ENCODE measurements around the gene SKAP1. TPM values are rescaled to one million over a fixed set of nuclear protein-coding genes. Genes with fewer than 3 reads are reported as not detected.
"Not testable (repeated sequence)": the region's sequence is repeated elsewhere in the genome, so short reads cannot be mapped to it uniquely, and the experiment has no call there.

Gene SKAP1
- total RNA-seq, 1 donor from 2014 or later = 51.9 TPM

DNA sequence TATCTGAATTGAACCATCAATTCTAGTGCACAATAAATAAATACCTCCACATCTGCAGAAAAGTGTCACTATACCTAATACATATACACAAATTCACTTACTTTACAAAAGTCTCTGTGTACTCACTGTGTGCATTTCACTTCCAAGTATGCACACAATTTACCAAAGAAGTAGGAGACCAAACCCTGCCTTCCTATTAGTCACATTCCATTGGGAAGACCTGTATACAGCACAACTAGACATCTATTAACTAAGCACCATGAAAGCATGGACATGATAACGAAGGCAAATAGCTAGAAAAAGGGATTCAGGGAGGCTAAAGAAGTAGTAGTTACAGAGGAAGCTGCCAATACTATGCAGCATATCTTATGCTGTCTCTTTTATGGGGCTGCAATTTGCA, 183.0 kb downstream of the SKAP1 start:
- intact Hi-C loops (cut with micrococcal nuclease) = no loop called here
- Mint-ChIP-seq H3K4me3 (no peak overlapping the region), H3K4me1 (ENCODE audit: low read depth) (peaks cover 22% of the 10 kb centered on the region), H3K9me3 (no peaks in the 10 kb centered on the region), H3K36me3 (ENCODE audit: low read depth) (peaks cover 2% of the 10 kb centered on the region), H3K27me3 (ENCODE audit: insufficient read depth) (no peaks in the 10 kb centered on the region), H3K27ac (no peak overlapping the region)
- no peak for DNase-seq (ENCODE audit: low spot score)

DNA sequence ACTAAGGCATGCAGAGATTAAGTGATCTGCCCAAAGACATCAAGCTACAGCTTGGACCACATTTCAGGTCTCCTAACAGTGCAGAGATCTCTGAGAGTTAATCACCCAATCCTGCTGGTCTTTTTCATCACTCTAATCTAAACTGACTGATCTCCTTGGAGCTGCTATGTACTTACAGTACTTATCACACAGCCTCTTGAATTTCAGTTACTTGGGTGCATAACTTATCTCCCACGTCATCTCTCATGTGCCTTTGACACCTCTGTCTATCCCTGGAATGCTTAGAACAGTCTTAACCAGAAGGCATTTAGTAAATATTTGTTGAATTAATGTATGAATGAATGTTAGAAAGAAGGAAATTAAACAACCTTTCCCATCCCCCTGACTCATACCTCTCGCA, 183.4 kb downstream of the SKAP1 start:
- Mint-ChIP-seq H3K27me3 (ENCODE audit: insufficient read depth) (no peaks in the 10 kb centered on the region), H3K4me1 (ENCODE audit: low read depth) (peaks cover 25% of the 10 kb centered on the region), H3K4me3 (no peak overlapping the region), H3K27ac (no peak overlapping the region), H3K9me3 (no peaks in the 10 kb centered on the region), H3K36me3 (ENCODE audit: low read depth) (peaks cover 2% of the 10 kb centered on the region)
- intact Hi-C loops (cut with micrococcal nuclease) = no loop called here
- no peak for DNase-seq (ENCODE audit: low spot score)

DNA sequence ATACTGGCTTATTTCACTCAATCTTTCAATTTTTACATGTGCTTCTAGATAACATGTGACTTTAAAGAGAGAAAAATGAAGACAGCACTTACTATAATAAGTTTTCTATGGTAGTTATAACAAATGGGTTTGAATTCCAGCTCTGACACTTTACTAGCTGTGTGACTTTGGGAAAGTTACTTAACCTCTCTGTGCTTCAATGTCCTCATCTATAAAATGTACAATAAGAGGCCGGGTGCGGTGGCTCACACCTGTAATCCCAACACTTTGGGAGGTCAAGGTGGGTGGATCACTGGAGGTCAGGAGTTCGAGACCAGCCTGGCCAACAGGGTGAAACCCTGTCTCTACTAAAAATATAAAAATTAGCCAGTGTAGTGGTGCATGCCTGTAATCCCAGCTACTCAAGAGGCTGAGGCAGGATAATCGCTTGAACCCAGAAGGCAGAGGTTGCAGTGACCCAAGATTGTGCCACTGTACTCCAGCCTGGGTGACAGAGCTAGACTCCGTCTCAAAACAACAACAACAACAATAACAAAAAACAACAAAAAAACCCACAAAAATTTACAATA, 184.5 kb downstream of the SKAP1 start:
- peaks cover 36% of the 10 kb centered on the region for H3K4me1 Mint-ChIP-seq (ENCODE audit: low read depth)
- H3K36me3 Mint-ChIP-seq (ENCODE audit: low read depth); H3K27ac Mint-ChIP-seq; H3K4me3 Mint-ChIP-seq; H3K27me3 Mint-ChIP-seq (ENCODE audit: insufficient read depth); DNase-seq (ENCODE audit: low spot score); intact Hi-C loops (cut with micrococcal nuclease); H3K9me3 Mint-ChIP-seq: not testable (repeated sequence)

DNA sequence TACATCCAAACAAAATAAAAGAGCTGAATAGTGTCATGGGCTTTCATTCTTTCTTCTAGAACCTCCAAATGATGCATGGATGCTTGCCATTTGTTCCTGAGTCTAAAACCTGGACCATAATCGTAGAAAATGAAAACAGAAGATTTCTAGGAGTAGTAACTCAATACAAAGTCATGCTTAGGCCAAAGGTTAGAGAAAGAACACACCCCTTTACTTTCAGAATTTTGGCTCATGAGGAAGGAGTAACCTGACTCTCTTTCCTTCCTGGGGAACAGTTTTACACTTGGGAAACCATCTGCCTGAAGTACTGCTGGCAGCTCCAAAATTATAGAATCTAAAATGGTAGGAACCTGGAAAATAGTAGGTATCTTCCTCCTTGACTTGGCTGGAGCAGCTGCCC, 185.2 kb downstream of the SKAP1 start:
- intact Hi-C loops (cut with micrococcal nuclease) = no loop called here
- Mint-ChIP-seq H3K9me3 (no peaks in the 10 kb centered on the region), H3K36me3 (ENCODE audit: low read depth) (peaks cover 5% of the 10 kb centered on the region), H3K27me3 (ENCODE audit: insufficient read depth) (no peaks in the 10 kb centered on the region), H3K4me3 (no peak overlapping the region), H3K27ac (no peak overlapping the region), H3K4me1 (ENCODE audit: low read depth) (peaks cover 40% of the 10 kb centered on the region)
- no peak for DNase-seq (ENCODE audit: low spot score)

DNA sequence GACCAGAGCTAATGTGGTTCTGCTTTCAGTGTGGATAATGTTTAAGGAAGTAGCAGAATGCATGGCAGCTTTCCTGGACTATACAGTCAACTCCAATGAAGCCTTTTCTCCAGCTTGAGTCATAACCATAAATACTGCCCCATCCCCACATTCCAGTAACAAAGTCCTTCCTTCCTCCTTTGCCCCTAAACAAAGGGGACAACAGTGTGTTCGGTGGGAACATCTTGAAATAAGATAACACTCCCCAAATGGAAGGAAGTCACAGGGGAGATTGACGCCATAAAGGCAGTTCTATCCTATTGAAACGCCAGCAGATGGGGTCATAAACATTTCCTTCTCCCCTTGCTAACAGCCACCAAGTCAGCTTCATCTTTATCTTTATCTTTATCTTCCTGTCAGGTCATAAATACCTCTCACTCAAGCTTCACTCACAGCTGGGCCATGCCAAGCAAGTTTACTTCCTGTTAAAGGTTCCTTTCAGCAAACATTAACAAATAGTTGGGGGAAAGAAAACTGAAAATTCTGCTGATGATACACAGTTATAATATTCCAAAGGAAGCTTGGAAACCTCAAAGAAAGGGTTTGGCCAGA, 185.8 kb downstream of the SKAP1 start:
- intact Hi-C loops (cut with micrococcal nuclease) = no loop called here
- no peaks in the 10 kb centered on the region for H3K9me3 Mint-ChIP-seq
- no peak for DNase-seq (ENCODE audit: low spot score)
- peaks cover 7% of the 10 kb centered on the region for H3K36me3 Mint-ChIP-seq (ENCODE audit: low read depth)
- peaks cover 46% of the 10 kb centered on the region for H3K4me1 Mint-ChIP-seq (ENCODE audit: low read depth)
- no peak overlapping the region for H3K27ac Mint-ChIP-seq
- H3K27me3 Mint-ChIP-seq (ENCODE audit: insufficient read depth) = no peaks in the 10 kb centered on the region
- H3K4me3 Mint-ChIP-seq = no peak overlapping the region

DNA sequence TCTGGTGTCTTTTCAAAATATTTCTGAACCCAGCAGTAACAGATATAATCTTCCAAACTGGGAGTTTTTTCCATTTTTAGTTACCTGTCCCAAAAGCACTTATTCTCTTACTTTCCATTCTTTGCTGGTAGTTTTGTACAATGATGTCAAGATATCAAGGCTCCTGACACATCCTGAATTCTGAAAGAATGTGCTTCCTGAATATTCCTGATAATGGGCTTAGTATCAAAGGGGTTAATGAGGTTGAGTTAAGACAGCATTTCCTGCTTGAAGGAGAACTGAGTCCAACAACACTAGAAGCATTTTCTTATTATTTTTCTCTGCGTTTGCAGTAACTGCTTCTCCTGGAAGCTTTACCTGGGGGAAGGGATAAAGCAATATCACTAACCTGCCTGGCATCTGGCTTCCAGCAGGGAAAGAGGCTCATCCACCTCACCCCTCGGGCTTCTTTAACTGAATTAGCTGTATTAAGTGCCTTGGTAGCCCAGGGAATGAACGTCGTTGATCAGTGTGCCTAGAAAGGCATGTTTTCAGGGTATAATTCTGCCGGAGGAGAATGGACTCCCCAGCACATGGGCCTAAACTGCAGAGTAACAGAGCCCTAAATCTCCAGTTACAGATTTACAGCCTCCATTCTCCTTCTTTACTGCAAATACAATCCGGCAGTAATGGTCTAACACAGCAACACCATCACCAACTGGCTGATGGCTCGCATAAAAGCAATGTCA, 188.1 kb downstream of the SKAP1 start:
- Mint-ChIP-seq H3K36me3 (ENCODE audit: low read depth) (peaks cover 9% of the 10 kb centered on the region), H3K9me3 (no peaks in the 10 kb centered on the region), H3K4me3 (no peak overlapping the region), H3K27me3 (ENCODE audit: insufficient read depth) (no peaks in the 10 kb centered on the region), H3K4me1 (ENCODE audit: low read depth) (peaks cover 56% of the 10 kb centered on the region), H3K27ac (no peak overlapping the region)
- DNase-seq (ENCODE audit: low spot score) = no peak
- intact Hi-C loops (cut with micrococcal nuclease) = no loop called here

DNA sequence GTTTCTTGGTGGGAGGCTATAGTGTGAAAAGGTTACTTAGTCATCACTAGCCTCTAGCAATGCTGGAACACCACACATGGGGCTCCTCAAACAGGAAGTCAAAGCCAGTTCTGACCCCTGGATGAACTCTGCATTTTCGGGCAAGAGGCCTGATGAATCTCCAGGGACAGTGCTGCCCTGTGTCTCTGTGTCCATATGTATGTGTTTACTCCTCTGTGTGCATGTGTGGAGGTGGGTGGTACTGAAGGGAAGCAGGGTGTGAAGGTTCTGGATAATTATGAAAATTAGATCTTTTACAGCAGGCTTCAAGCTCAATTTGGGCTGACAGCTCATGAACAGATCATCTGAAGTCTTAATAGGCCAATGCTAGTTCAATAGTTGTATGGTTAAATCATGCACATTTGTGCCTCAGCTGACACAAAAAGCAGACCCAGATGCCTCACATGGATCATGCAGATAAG, 188.9 kb downstream of the SKAP1 start:
- Mint-ChIP-seq H3K9me3 (no peaks in the 10 kb centered on the region), H3K4me1 (ENCODE audit: low read depth) (peaks cover 63% of the 10 kb centered on the region)
- DNase-seq (ENCODE audit: low spot score) = no peak

DNA sequence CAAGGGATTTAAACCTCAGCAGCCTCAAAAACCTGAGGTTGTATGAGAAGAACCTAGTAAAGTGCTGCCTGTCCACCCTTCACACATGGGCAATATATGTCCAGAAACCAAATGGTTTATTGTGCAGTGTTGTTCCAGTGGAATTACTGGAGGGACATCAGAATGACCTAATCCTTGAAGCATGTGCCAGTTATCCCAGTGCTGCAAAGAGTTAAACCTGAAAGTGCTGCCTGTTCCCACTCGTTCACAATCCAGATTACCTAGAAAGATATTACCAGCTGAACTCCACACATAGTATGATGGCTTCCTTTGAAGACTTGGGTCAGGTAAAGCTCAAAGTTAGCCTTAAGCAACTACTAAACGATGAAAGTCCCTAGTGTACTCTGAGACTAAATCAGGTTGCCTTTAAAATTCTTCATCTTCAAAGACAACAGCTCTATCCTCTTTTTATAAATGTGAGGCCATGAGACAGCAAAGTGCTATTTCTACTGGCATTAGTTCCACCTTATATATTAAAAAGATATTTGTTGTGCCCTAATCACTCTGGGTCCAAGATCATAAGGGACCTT, 189.4 kb downstream of the SKAP1 start:
- H3K4me3 Mint-ChIP-seq = no peak overlapping the region
- DNase-seq (ENCODE audit: low spot score) = no peak
- H3K27me3 Mint-ChIP-seq (ENCODE audit: insufficient read depth) = no peaks in the 10 kb centered on the region
- peaks cover 67% of the 10 kb centered on the region for H3K4me1 Mint-ChIP-seq (ENCODE audit: low read depth)
- H3K36me3 Mint-ChIP-seq (ENCODE audit: low read depth) = peaks cover 12% of the 10 kb centered on the region
- H3K27ac Mint-ChIP-seq = no peak overlapping the region
- intact Hi-C loops (cut with micrococcal nuclease) = no loop called here
- no peaks in the 10 kb centered on the region for H3K9me3 Mint-ChIP-seq

More for the DNA sequence above, 188.9 kb downstream of the SKAP1 start:
- H3K36me3 Mint-ChIP-seq (ENCODE audit: low read depth) = peaks cover 9% of the 10 kb centered on the region
- intact Hi-C loops (cut with micrococcal nuclease) = no loop called here
- H3K27me3 Mint-ChIP-seq (ENCODE audit: insufficient read depth) = no peaks in the 10 kb centered on the region
- no peak overlapping the region for H3K4me3 Mint-ChIP-seq
- H3K27ac Mint-ChIP-seq = peak overlapping the region; percentile 51

DNA sequence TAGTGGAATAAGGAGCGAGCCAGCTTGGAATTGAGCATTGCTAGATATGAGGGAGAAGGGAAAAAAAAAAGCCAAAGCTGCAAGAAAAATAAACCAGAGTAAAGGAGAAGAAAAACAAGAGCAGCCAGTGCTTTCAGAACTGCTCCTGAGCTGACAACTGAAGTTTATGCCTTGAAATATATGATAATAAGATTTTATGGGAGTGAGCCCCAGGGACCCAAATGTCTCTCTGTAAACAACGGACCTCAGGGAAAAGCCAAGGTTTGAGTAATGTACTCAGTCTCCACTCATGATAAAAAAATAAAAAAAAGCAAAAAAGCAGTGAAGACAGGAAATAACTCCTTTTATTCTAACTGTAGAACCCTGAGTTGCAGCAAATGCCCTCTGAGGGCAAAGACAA, 189.9 kb downstream of the SKAP1 start:
- Mint-ChIP-seq H3K27me3 (ENCODE audit: insufficient read depth) (no peaks in the 10 kb centered on the region), H3K4me1 (ENCODE audit: low read depth) (peaks cover 66% of the 10 kb centered on the region), H3K27ac (no peak overlapping the region), H3K4me3 (no peak overlapping the region), H3K9me3 (no peaks in the 10 kb centered on the region), H3K36me3 (ENCODE audit: low read depth) (peaks cover 12% of the 10 kb centered on the region)
- intact Hi-C loops (cut with micrococcal nuclease) = no loop called here
- DNase-seq (ENCODE audit: low spot score) = no peak

DNA sequence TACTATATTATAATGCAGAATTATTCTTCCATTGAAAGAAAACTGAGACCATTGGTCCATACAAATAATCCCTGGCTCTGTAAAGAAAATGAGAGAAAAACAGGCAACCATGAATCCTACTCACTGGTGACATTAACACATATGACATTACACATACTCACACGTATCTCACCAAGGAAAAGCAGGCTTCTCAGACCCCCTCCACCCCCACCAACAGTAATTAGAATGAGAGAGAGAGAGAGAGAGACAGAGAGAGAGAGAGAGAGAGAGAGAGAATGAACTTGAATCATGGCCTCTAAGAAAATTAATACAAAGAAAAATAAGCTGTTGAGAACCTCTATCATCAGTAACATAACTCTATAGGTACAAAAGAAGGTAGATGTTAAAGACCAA, 190.4 kb downstream of the SKAP1 start:
- no peaks in the 10 kb centered on the region for H3K9me3 Mint-ChIP-seq
- peaks cover 60% of the 10 kb centered on the region for H3K4me1 Mint-ChIP-seq (ENCODE audit: low read depth)
- H3K36me3 Mint-ChIP-seq (ENCODE audit: low read depth) = peaks cover 14% of the 10 kb centered on the region
- no peak overlapping the region for H3K4me3 Mint-ChIP-seq
- no peak for DNase-seq (ENCODE audit: low spot score)
- no peak overlapping the region for H3K27ac Mint-ChIP-seq
- H3K27me3 Mint-ChIP-seq (ENCODE audit: insufficient read depth) = no peaks in the 10 kb centered on the region
- intact Hi-C loops (cut with micrococcal nuclease) = no loop called here

DNA sequence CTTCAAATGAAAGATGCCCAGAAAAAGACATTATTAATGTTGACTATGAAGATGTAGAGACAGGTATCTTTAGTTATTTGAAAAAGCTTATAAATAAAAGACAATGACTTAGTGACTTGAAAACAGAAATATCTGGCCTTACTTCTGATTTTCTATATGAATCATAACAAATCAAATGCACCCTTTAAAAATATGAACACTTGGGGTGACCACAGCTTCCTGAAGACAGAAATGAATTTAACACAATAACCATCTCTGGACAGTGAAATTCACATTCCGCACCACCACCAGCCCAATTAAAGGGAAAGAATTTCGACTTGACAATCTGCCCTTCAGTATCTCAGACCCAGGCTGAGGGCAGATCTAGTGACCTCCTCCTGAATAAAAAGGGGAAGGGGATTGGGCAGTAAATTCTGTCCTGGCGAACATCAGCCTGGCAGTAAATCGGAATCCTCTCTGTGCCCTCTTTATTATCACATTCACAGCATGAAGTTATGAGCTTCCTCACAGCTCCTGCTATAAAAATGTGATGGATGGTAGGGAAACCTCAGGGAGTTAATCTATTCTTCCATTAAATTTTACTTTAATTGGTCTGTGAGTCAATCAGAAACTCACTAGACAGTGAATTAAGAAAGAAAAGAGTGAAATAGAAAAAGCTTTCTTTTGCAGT, 190.9 kb downstream of the SKAP1 start:
- H3K36me3 Mint-ChIP-seq (ENCODE audit: low read depth) = peaks cover 15% of the 10 kb centered on the region
- no peak for DNase-seq (ENCODE audit: low spot score)
- H3K27me3 Mint-ChIP-seq (ENCODE audit: insufficient read depth) = no peaks in the 10 kb centered on the region
- no peak overlapping the region for H3K27ac Mint-ChIP-seq
- intact Hi-C loops (cut with micrococcal nuclease) = no loop called here
- peaks cover 55% of the 10 kb centered on the region for H3K4me1 Mint-ChIP-seq (ENCODE audit: low read depth)
- no peak overlapping the region for H3K4me3 Mint-ChIP-seq
- H3K9me3 Mint-ChIP-seq = no peaks in the 10 kb centered on the region

DNA sequence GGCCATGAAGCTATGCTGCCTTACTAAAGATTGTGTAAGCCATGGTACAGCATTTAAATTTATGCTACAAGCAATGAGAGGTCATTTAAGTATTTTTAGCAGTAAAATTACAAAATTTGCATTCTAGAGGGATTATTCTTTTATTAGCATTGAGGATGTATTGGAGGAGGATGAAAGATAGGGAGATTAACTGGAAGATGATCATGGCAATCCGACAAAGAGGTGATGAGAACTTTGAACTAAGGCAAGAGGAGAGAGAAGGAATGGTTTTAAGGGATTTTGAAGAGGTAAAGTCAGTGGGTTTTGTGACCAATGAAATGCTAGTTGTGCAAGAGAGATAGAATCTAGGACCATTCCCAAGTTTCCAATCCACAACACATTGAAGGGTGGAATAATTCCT, 192.6 kb downstream of the SKAP1 start:
- no peaks in the 10 kb centered on the region for H3K9me3 Mint-ChIP-seq
- H3K27me3 Mint-ChIP-seq (ENCODE audit: insufficient read depth) = no peaks in the 10 kb centered on the region
- H3K4me3 Mint-ChIP-seq = no peak overlapping the region
- peaks cover 46% of the 10 kb centered on the region for H3K4me1 Mint-ChIP-seq (ENCODE audit: low read depth)
- intact Hi-C loops (cut with micrococcal nuclease) = no loop called here
- DNase-seq (ENCODE audit: low spot score) = no peak
- no peak overlapping the region for H3K27ac Mint-ChIP-seq
- H3K36me3 Mint-ChIP-seq (ENCODE audit: low read depth) = peaks cover 15% of the 10 kb centered on the region

DNA sequence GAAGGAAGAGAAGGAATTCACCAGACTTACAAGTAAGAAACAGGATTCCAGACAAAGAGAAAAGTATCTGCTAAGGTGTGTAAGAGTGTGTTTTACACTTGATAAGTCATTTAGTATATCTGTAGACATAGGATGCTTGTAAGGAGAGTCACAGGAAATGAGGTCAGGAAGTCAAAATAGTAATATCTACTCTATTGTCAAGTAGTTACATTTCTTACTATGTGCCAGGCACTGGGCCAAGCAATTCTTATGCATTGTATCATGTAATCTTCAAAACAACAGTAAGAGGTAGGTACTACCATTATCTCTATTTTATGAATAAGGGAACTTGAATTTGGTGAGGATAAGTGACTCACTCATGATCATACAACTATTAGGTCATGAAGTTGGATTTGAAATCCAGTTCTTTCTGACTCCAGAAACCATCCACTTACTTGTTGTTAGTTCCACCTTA, 193.3 kb downstream of the SKAP1 start:
- Mint-ChIP-seq H3K27ac (no peak overlapping the region), H3K9me3 (no peaks in the 10 kb centered on the region), H3K36me3 (ENCODE audit: low read depth) (peaks cover 15% of the 10 kb centered on the region), H3K27me3 (ENCODE audit: insufficient read depth) (no peaks in the 10 kb centered on the region), H3K4me1 (ENCODE audit: low read depth) (peaks cover 43% of the 10 kb centered on the region), H3K4me3 (no peak overlapping the region)
- DNase-seq (ENCODE audit: low spot score) = no peak
- intact Hi-C loops (cut with micrococcal nuclease) = no loop called here
